WI38 (cell line): ENCODE measurements around the gene MED22.
A peak's percentile ranks its signal among the peaks of the same experiment; 100 is the strongest.

Experiments
- H3K4me3 ChIP-seq: 2 replicates; pipeline ENCODE4 v1.5.1; 2011; ENCODE audit warnings: low read depth, mild to moderate bottlenecking, control low read depth, low read length
- TF ChIP-seq, protein P1 (sequence below): IDR thresholded peaks from 2 replicates; pipeline ENCODE4 v1.5.1; 2012; ENCODE audit warnings: low read depth, mild to moderate bottlenecking, control low read depth, low read length

MED22 gene

GRCh38 chr9:133341369-133342068 is 6.4 kb downstream of the MED22 start:
- TF ChIP-seq, protein P1, sequence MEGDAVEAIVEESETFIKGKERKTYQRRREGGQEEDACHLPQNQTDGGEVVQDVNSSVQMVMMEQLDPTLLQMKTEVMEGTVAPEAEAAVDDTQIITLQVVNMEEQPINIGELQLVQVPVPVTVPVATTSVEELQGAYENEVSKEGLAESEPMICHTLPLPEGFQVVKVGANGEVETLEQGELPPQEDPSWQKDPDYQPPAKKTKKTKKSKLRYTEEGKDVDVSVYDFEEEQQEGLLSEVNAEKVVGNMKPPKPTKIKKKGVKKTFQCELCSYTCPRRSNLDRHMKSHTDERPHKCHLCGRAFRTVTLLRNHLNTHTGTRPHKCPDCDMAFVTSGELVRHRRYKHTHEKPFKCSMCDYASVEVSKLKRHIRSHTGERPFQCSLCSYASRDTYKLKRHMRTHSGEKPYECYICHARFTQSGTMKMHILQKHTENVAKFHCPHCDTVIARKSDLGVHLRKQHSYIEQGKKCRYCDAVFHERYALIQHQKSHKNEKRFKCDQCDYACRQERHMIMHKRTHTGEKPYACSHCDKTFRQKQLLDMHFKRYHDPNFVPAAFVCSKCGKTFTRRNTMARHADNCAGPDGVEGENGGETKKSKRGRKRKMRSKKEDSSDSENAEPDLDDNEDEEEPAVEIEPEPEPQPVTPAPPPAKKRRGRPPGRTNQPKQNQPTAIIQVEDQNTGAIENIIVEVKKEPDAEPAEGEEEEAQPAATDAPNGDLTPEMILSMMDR = no peak

GRCh38 chr9:133340916-133341315 is 7.0 kb downstream of the MED22 start:
- H3K4me3 ChIP-seq = no peak overlapping the region
- TF ChIP-seq, protein P1 = no peak

More at GRCh38 chr9:133341369-133342068, 6.4 kb downstream of the MED22 start:
- no peak overlapping the region for H3K4me3 ChIP-seq

DNA sequence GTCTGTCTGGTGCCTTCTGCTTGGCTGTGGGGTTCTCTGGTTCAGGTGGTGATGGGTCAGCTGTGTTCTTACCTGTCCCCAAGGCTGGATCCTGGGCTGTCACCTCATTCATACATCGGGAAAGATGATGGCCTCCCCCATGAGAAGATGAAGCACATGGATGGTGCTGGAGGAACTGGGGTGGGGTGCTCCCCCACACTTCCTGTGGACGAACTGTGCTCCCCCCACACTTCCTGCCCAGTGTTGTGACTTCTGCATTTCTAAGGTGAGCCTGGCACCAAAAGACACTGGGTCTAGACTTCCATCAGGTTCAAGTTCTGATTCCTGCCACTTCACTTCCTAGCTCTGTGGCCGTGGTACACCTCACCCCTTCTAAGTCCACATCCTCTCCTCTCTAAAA is 7.7 kb downstream of the MED22 start:
- H3K4me3 ChIP-seq = no peak overlapping the region
- TF ChIP-seq, protein P1 = no peak

DNA sequence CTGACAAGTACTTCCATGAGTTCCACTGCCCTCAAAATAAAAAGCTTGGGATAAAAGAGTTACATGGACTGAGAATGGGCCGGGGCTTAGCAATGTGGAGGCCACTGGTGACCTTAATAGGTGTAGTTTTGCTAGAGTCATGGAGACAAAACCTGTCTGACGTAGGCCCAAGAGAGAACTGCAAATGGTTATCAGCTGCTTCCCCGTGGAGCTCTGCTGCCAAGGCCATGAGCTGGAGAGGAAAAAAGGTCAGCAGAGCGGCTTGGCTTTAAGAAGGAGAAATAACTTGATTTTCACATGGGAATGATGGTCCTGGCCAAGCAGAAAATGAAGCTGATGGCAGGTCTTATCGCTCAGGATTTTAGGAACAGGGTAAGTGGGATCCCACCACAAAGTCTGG is 8.3 kb downstream of the MED22 start:
- H3K4me3 ChIP-seq = no peak overlapping the region
- TF ChIP-seq, protein P1 = no peak

- H3K4me3 ChIP-seq = peak within 1 kb of the TSS; percentile 94
- TF ChIP-seq, protein P1 = no peak
Observed at GRCh38 chr9:133335924-133336811, 11.8 kb downstream of the MED22 start, which contains the start of gene SURF6. Gene SURF6, minus strand, starts transcription at chr9:133336188. Its CDS starts 56 bp downstream, at chr9:133336132.

GRCh38 chr9:133334888-133335287 is 13.0 kb downstream of the MED22 start:
- H3K4me3 ChIP-seq = peak overlapping the region; percentile 94

DNA sequence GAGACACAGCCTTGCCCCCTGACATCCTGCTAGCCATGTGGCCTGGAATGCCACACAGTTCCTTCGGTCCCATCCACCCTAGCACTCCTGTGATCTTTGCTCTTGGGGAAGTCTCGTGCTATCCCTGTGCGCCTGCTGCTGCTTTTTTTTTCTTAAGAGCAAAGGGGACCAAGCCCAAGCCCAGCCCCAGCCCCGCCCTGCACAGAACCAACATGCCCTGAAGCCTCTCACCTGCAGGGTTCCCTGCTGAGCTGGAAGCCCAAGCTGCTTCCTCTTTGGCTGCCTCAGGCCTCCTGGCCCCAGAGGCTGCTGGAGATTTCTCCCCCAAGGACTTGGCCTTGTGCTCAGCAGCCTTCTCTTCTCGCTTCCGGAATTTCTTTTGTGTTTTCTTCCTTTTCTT is 13.8 kb downstream of the MED22 start:
- no peak overlapping the region for H3K4me3 ChIP-seq
- TF ChIP-seq, protein P1 = no peak
